ENCODE results near the gene MDK.

The MDK gene

GRCh38 chr11:46407635-46408034 lies 26.2 kb downstream of the MDK start:
- FAIRE-seq = no peak

GRCh38 chr11:46408407-46408986 lies 27.0 kb downstream of the MDK start:
- no peak for FAIRE-seq

- no peak for FAIRE-seq
Observed at GRCh38 chr11:46410021-46410420, 28.6 kb downstream of the MDK start.

- no peak for FAIRE-seq
Observed at GRCh38 chr11:46413760-46414465, 32.4 kb downstream of the MDK start.

GRCh38 chr11:46414466-46414796 lies 33.0 kb downstream of the MDK start:
- no peak for FAIRE-seq

- no peak for FAIRE-seq
Observed at GRCh38 chr11:46414879-46415278, 33.4 kb downstream of the MDK start.

- no peak for FAIRE-seq
Observed at GRCh38 chr11:46417711-46418110, 36.2 kb downstream of the MDK start.

GRCh38 chr11:46418751-46419150 lies 37.3 kb downstream of the MDK start:
- FAIRE-seq = no peak

- no peak for FAIRE-seq
Observed at GRCh38 chr11:46420513-46420912, 39.0 kb downstream of the MDK start.

GRCh38 chr11:46421257-46421880 lies 39.9 kb downstream of the MDK start:
- no peak for FAIRE-seq

GRCh38 chr11:46422588-46422987 lies 41.1 kb downstream of the MDK start:
- no peak for FAIRE-seq

- FAIRE-seq = no peak
Observed at GRCh38 chr11:46426233-46426991, 44.9 kb downstream of the MDK start.

- FAIRE-seq = no peak
Observed at GRCh38 chr11:46427364-46427763, 45.9 kb downstream of the MDK start.

- no peak for FAIRE-seq
Observed at GRCh38 chr11:46429717-46430116, 48.2 kb downstream of the MDK start.

- FAIRE-seq = no peak
Observed at GRCh38 chr11:46431211-46431610, 49.7 kb downstream of the MDK start.
